Loucy (cell line): ENCODE results near the gene ARFGEF3.

Experiments
- H2AFZ ChIP-seq: fragments of 200-600 bp; sonication (generic); 2 replicates; pipeline ENCODE4 v1.6.0; 2016; ENCODE audit warnings: antibody characterized with exemption, mild to moderate bottlenecking, low read length, moderate library complexity
- H3F3A ChIP-seq: fragments of 200-600 bp; 2 replicates; pipeline ENCODE4 v1.6.0; 2016; ENCODE audit warnings: antibody characterized with exemption, low read depth, mild to moderate bottlenecking
- H3K27me3 ChIP-seq: fragments of 200-600 bp; sonication (generic); 2 replicates; pipeline ENCODE4 v1.6.1; 2014; ENCODE audit warnings: low read length, mild to moderate bottlenecking; ENCODE audit not compliant: insufficient read depth, poor library complexity, severe bottlenecking
- H3K36me3 ChIP-seq: fragments of 200-600 bp; sonication (generic); 2 replicates; pipeline ENCODE4 v1.6.1; 2016; ENCODE audit warnings: low read length; ENCODE audit not compliant: insufficient read depth
- H3K4me1 ChIP-seq: fragments of 200-600 bp; sonication (generic); 2 replicates; pipeline ENCODE4 v1.5.1; 2014; ENCODE audit warnings: low read length, mild to moderate bottlenecking; ENCODE audit not compliant: insufficient read depth, poor library complexity, severe bottlenecking
- H3K4me2 ChIP-seq: fragments of 200-600 bp; sonication (generic); 2 replicates; pipeline ENCODE4 v1.6.0; 2014; ENCODE audit warnings: antibody characterized with exemption, low read length, low read depth, mild to moderate bottlenecking; ENCODE audit not compliant: poor library complexity, severe bottlenecking
- H3K4me3 ChIP-seq: fragments of 200-600 bp; sonication (generic); 2 replicates; pipeline ENCODE4 v1.5.1; 2014; ENCODE audit warnings: low read length, mild to moderate bottlenecking, mixed read lengths; ENCODE audit not compliant: poor library complexity, severe bottlenecking
- H3K79me2 ChIP-seq: fragments of 200-600 bp; sonication (generic); 2 replicates; pipeline ENCODE4 v1.6.1; 2014; ENCODE audit warnings: low read length; ENCODE audit not compliant: insufficient read depth
- H3K9ac ChIP-seq: fragments of 200-600 bp; sonication (generic); 2 replicates; pipeline ENCODE4 v1.6.0; 2014; ENCODE audit warnings: mild to moderate bottlenecking, low read depth, low read length, moderate library complexity; ENCODE audit not compliant: poor library complexity, severe bottlenecking
- H3K9me2 ChIP-seq: fragments of 200-600 bp; sonication (generic); replicated peaks from 2 replicates; pipeline ENCODE4 v1.6.1; 2016; ENCODE audit warnings: low read depth, low read length, mixed read lengths
- H3K9me3 ChIP-seq: fragments of 200-600 bp; sonication (generic); 2 replicates; pipeline ENCODE4 v1.6.1; 2014; ENCODE audit warnings: mild to moderate bottlenecking, antibody characterized with exemption, low read length, low read depth; ENCODE audit not compliant: insufficient read depth
- H4K20me1 ChIP-seq: fragments of 200-600 bp; sonication (generic); 2 replicates; pipeline ENCODE4 v1.6.0; 2014; ENCODE audit warnings: antibody characterized with exemption, low read length, mild to moderate bottlenecking; ENCODE audit not compliant: insufficient read depth, poor library complexity, severe bottlenecking
- EZH2phosphoT487 ChIP-seq: fragments of 200-600 bp; IDR thresholded peaks from 2 replicates; pipeline ENCODE4 v1.6.1; 2018; ENCODE audit warnings: antibody characterized with exemption, mild to moderate bottlenecking, moderate library complexity, borderline replicate concordance
- TF ChIP-seq, protein P1 (sequence below): fragments of 200-600 bp; sonication (generic); conservative IDR thresholded peaks from 2 replicates; pipeline ENCODE4 v1.5.1; 2014; ENCODE audit warnings: mild to moderate bottlenecking, antibody characterized with exemption, low read length

Gene ARFGEF3

GRCh38 chr6:138194287-138194686, 32.5 kb downstream of the ARFGEF3 start:
- H3F3A ChIP-seq: no peaks in the 10 kb centered on the region
- no peak overlapping the region for H3K9ac ChIP-seq
- no peaks in the 10 kb centered on the region for H3K79me2 ChIP-seq
- H3K4me1 ChIP-seq: no peaks in the 10 kb centered on the region
- H3K4me3 ChIP-seq: no peak overlapping the region
- no peaks in the 10 kb centered on the region for H3K9me2 ChIP-seq
- no peak overlapping the region for H2AFZ ChIP-seq
- TF ChIP-seq, protein P1, sequence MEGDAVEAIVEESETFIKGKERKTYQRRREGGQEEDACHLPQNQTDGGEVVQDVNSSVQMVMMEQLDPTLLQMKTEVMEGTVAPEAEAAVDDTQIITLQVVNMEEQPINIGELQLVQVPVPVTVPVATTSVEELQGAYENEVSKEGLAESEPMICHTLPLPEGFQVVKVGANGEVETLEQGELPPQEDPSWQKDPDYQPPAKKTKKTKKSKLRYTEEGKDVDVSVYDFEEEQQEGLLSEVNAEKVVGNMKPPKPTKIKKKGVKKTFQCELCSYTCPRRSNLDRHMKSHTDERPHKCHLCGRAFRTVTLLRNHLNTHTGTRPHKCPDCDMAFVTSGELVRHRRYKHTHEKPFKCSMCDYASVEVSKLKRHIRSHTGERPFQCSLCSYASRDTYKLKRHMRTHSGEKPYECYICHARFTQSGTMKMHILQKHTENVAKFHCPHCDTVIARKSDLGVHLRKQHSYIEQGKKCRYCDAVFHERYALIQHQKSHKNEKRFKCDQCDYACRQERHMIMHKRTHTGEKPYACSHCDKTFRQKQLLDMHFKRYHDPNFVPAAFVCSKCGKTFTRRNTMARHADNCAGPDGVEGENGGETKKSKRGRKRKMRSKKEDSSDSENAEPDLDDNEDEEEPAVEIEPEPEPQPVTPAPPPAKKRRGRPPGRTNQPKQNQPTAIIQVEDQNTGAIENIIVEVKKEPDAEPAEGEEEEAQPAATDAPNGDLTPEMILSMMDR: no peak
- TF ChIP-seq EZH2phosphoT487: no peak
- no peaks in the 10 kb centered on the region for H4K20me1 ChIP-seq
- no peaks in the 10 kb centered on the region for H3K27me3 ChIP-seq
- H3K9me3 ChIP-seq: no peaks in the 10 kb centered on the region
- no peak overlapping the region for H3K4me2 ChIP-seq
- H3K36me3 ChIP-seq: no peaks in the 10 kb centered on the region

- Histone ChIP-seq H2AFZ (no peak overlapping the region), H3K36me3 (no peaks in the 10 kb centered on the region), H4K20me1 (no peaks in the 10 kb centered on the region), H3K27me3 (no peaks in the 10 kb centered on the region), H3K4me2 (no peak overlapping the region), H3K9ac (no peak overlapping the region), H3K9me2 (no peaks in the 10 kb centered on the region), H3F3A (no peaks in the 10 kb centered on the region), H3K4me1 (no peaks in the 10 kb centered on the region), H3K9me3 (no peaks in the 10 kb centered on the region), H3K79me2 (no peaks in the 10 kb centered on the region), H3K4me3 (no peak overlapping the region)
- TF ChIP-seq, protein P1: no peak
- TF ChIP-seq EZH2phosphoT487: no peak
Observed at GRCh38 chr6:138196122-138196738, 34.5 kb downstream of the ARFGEF3 start.

- Histone ChIP-seq H3K79me2 (no peaks in the 10 kb centered on the region), H3K27me3 (no peaks in the 10 kb centered on the region), H3K36me3 (no peaks in the 10 kb centered on the region), H3K9me3 (no peaks in the 10 kb centered on the region), H3K4me1 (no peaks in the 10 kb centered on the region), H2AFZ (no peak overlapping the region), H3K9me2 (no peaks in the 10 kb centered on the region), H3K4me3 (no peak overlapping the region), H4K20me1 (no peaks in the 10 kb centered on the region), H3K9ac (no peak overlapping the region), H3K4me2 (no peak overlapping the region), H3F3A (no peaks in the 10 kb centered on the region)
- TF ChIP-seq, protein P1: no peak
- TF ChIP-seq EZH2phosphoT487: no peak
Observed at GRCh38 chr6:138197570-138197969, 35.8 kb downstream of the ARFGEF3 start.
